GM21423 (cell line): Measurements from ENCODE around the gene HIGD1C.
"Not testable (repeated sequence)": the region's sequence is repeated elsewhere in the genome, so short reads cannot be mapped to it uniquely, and the experiment has no call there.

ENCODE experiments used
- ATAC-seq: cut with Tn5 transposase; IDR thresholded peaks from one replicate; pipeline ENCODE4 v1.9.1; 2021; ENCODE audit warnings: mild to moderate bottlenecking, moderate library complexity; ENCODE audit not compliant: unreplicated experiment

The HIGD1C gene

GRCh38 chr12:51013441-51013840 is 61.1 kb downstream of the HIGD1C start:
- no peak for ATAC-seq

GRCh38 chr12:51014467-51014866 is 62.1 kb downstream of the HIGD1C start:
- not testable (repeated sequence) for ATAC-seq

DNA sequence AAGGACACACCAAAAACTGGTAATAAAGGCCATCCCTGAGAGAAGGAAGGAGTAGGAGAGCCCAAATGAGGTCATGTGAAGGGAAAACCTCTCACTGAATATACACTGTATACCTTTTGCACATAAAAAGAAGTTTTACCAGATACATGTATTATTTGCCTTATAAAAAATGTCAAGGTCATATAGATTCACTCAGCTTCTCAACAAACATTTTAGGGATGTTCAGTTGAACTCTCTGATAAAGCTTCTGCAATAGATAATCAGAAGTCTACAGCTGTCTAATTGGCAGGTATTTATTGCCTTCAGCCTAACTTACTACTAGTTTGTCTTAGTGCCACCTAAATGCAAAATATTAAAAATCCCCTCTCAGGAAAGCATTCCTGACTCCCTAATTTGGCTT is 65.1 kb downstream of the HIGD1C start:
- no peak for ATAC-seq

- ATAC-seq = no peak
Observed at GRCh38 chr12:51018956-51019355, 66.6 kb downstream of the HIGD1C start.

GRCh38 chr12:51019927-51020326 is 67.6 kb downstream of the HIGD1C start:
- ATAC-seq = no peak
